ENCODE measurements around the gene EEA1.
A peak's percentile ranks its signal among the peaks of the same experiment; 100 is the strongest.

Gene EEA1

GRCh38 chr12:92928962-92929915 is at the start of gene EEA1:
EEA1 (minus strand) TSS chr12:92929295; CDS start chr12:92929066, 229 bp downstream.
- Histone ChIP-seq H3K4me3 (replicated peaks; ENCODE audit: low read depth, low read length) (peak within 1 kb of the TSS; percentile 81), H3K36me3 (ENCODE audit: control insufficient read depth, insufficient read depth, low read length) (no peaks in the 10 kb centered on the region), H3K27me3 (replicated peaks; ENCODE audit: control insufficient read depth, insufficient read depth, low read length) (no peaks in the 10 kb centered on the region)
- no peak for TF ChIP-seq CTCF (IDR thresholded peaks at IDR 0.05; ENCODE audit: insufficient read depth, low read length, poor library complexity, severe bottlenecking)
- DNase-seq (ENCODE audit: extremely low read depth, insufficient read length) = peak; percentile 97

DNA sequence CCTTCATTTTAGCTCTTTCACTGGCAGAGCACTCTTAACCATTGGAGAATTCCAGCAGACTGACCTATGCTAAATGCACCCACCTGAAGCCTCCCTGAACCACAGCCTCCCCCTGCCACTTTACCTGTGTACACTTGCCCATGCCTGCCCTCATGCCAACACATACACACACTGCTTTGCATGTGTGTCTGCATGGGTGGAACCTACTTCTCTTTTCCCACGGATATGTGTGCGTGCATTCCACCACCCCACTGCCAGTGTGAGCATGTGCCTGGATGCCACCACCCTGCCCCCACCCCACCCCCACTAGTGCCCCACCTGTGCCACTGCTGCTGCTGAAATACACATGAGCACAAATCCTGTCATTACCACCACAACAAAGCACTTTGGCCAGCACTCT is 49.5 kb upstream of the EEA1 start:
- TF ChIP-seq CTCF (IDR thresholded peaks at IDR 0.05; ENCODE audit: insufficient read depth, low read length, poor library complexity, severe bottlenecking) = no peak
- Histone ChIP-seq H3K36me3 (ENCODE audit: control insufficient read depth, insufficient read depth, low read length) (no peaks in the 10 kb centered on the region), H3K4me3 (replicated peaks; ENCODE audit: low read depth, low read length) (no peak overlapping the region), H3K27me3 (replicated peaks; ENCODE audit: control insufficient read depth, insufficient read depth, low read length) (no peaks in the 10 kb centered on the region)
- no peak for DNase-seq (ENCODE audit: extremely low read depth, insufficient read length)

DNA sequence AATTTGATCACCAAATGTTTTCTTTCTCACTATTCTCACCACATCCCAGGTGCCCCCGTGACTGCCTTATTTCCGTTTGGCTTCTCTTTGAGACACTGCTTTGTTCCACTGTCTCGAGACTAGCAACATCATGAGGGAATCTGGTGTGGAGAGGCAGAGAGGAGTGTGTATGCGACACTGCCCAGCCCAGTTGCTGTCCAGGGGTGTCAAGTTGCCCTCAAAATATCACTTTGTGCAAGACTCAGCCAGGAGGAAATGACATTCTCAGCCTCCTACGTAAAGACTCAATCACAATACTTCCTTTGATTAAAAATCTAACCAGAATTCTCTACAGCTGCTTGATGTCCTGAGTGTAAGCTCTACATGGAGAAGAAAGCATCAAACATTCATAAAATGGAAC is 48.2 kb upstream of the EEA1 start:
- no peaks in the 10 kb centered on the region for H3K27me3 ChIP-seq (replicated peaks; ENCODE audit: control insufficient read depth, insufficient read depth, low read length)
- no peaks in the 10 kb centered on the region for H3K36me3 ChIP-seq (ENCODE audit: control insufficient read depth, insufficient read depth, low read length)
- TF ChIP-seq CTCF (IDR thresholded peaks at IDR 0.05; ENCODE audit: insufficient read depth, low read length, poor library complexity, severe bottlenecking) = no peak
- H3K4me3 ChIP-seq (replicated peaks; ENCODE audit: low read depth, low read length) = no peak overlapping the region
- DNase-seq (ENCODE audit: extremely low read depth, insufficient read length) = no peak

GRCh38 chr12:92974759-92975158 is 45.7 kb upstream of the EEA1 start:
- H3K27me3 ChIP-seq (replicated peaks; ENCODE audit: control insufficient read depth, insufficient read depth, low read length) = no peaks in the 10 kb centered on the region
- H3K36me3 ChIP-seq (ENCODE audit: control insufficient read depth, insufficient read depth, low read length) = no peaks in the 10 kb centered on the region
- TF ChIP-seq CTCF (IDR thresholded peaks at IDR 0.05; ENCODE audit: insufficient read depth, low read length, poor library complexity, severe bottlenecking) = no peak
- H3K4me3 ChIP-seq (replicated peaks; ENCODE audit: low read depth, low read length) = no peak overlapping the region
- DNase-seq (ENCODE audit: extremely low read depth, insufficient read length) = no peak

DNA sequence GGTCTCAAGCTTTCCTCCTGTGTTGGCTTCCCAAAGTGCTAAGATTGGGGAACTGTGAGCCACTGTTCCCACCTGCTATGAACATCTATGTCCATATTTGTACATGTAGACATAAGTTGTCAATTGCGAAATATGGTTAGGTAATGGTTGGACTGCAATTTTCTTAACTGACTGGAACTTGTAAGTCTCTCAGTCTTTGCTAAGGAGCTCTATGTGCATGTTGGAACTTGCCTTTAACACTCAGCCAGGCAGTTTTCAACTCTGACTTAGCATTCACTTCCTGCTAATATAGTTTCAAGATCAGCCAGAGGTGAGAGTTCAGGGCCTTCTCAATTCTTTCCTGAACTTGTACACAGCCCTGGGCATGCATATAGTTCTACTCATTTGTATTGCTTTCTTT is 44.5 kb upstream of the EEA1 start:
- no peak for TF ChIP-seq CTCF (IDR thresholded peaks at IDR 0.05; ENCODE audit: insufficient read depth, low read length, poor library complexity, severe bottlenecking)
- DNase-seq (ENCODE audit: extremely low read depth, insufficient read length) = peak; percentile 80
- Histone ChIP-seq H3K27me3 (replicated peaks; ENCODE audit: control insufficient read depth, insufficient read depth, low read length) (no peaks in the 10 kb centered on the region), H3K4me3 (replicated peaks; ENCODE audit: low read depth, low read length) (no peak overlapping the region), H3K36me3 (ENCODE audit: control insufficient read depth, insufficient read depth, low read length) (no peaks in the 10 kb centered on the region)
